Heart right ventricle (tissue), 16 donors: ENCODE measurements around the gene CDKN2AIPNL. TPM values are rescaled to one million over a fixed set of nuclear protein-coding genes. Genes with fewer than 3 reads are reported as not detected.
"Not testable (repeated sequence)": the region's sequence is repeated elsewhere in the genome, so short reads cannot be mapped to it uniquely, and the experiment has no call there.

ENCODE experiments used
- ATAC-seq, 8 donors: fragments of 200-7000 bp; cut with Tn5 transposase; one replicate each; pipeline ENCODE4 v1.9.1; 2020; ENCODE audit warnings: mild to moderate bottlenecking in 8 of 8, moderate library complexity in 8 of 8, moderate number of reproducible peaks in 1 of 8
- DNase-seq, 2 donors: peaks; one replicate each; pipeline ENCODE4 v3.0.0-alpha.2; 2020
- H3K27ac ChIP-seq, 10 donors: fragments of 200-600 bp; sonication (generic) in 2 of 10; one replicate each; pipeline versions ENCODE4 v1.5.0 to v1.8.0; 2020 to 2022; ENCODE audit warnings: mild to moderate bottlenecking in 3 of 10
- H3K27me3 ChIP-seq, 7 donors: fragments of 200-600 bp; one replicate each; pipeline ENCODE4 v1.8.0; 2021 to 2022; ENCODE audit warnings: mild to moderate bottlenecking in 2 of 7
- H3K36me3 ChIP-seq, 9 donors: fragments of 200-600 bp; sonication (generic) in 1 of 9; one replicate each; pipeline versions ENCODE4 v1.5.0 to v1.8.0; 2020 to 2022; ENCODE audit warnings: mild to moderate bottlenecking in 2 of 9
- H3K4me1 ChIP-seq, 9 donors: fragments of 200-600 bp; sonication (generic) in 1 of 9; one replicate each; pipeline versions ENCODE4 v1.5.0 to v1.8.0; 2020 to 2022; ENCODE audit warnings: mild to moderate bottlenecking in 4 of 9
- H3K4me3 ChIP-seq, 10 donors: fragments of 200-600 bp; sonication (generic) in 2 of 10; one replicate each; pipeline versions ENCODE4 v1.5.0 to v1.8.0; 2020 to 2022; ENCODE audit warnings: mild to moderate bottlenecking in 7 of 10, moderate library complexity in 2 of 10
- H3K9me3 ChIP-seq, 11 donors: fragments of 200-600 bp in 10 of 11; sonication (generic) in 2 of 11; one replicate each; pipeline versions ENCODE4 v1.5.0 to v1.8.0; 2013 to 2022; ENCODE audit warnings: mild to moderate bottlenecking in 2 of 11, control low read depth in 1 of 11, moderate library complexity in 1 of 11
- WGBS, 2 donors: extraction: QIAGEN DNeasy Blood & Tissue Kit; methylation state at CpG; one replicate each; pipeline ENCODE4 v1.1.7; 2013; ENCODE audit warnings: inconsistent platforms in 1 of 2; 5-methylcytosine and 5-hydroxymethylcytosine counted together
- intact Hi-C, 10 donors: fragments of 100-400 bp; cut with DNase I; formaldehyde crosslinking; loops; one replicate each; pipeline versions ENCODE4 v1.11.1 to v1.14.2; 2022
- polyA plus RNA-seq, 2 donors: library from polyadenylated mRNA; stranded (reverse); fragments of 200-250 nt; gene quantifications; one replicate each; pipeline ENCODE4 v1.2.3, GENCODE V29; 2013
- total RNA-seq, 10 donors: library from RNA; stranded (reverse); fragmentation: NEBNext Ultra II Directional in 3 of 10; extraction: Animal tissue kit (Norgen Biotek cat#: 25700) in 3 of 10; gene quantifications; one replicate each; pipeline versions ENCODE4 v1.2.1 to v1.2.4, GENCODE V29; 2021 to 2023
- TF ChIP-seq, protein P1 (sequence below), 9 donors: fragments of 200-600 bp; sonication (generic) in 2 of 9; IDR thresholded peaks; one replicate each; pipeline versions ENCODE4 v1.5.0 to v1.8.0; 2021 to 2022; ENCODE audit warnings: antibody characterized with exemption in 9 of 9, mild to moderate bottlenecking in 5 of 9, moderate library complexity in 1 of 9
- donor health status: Arrhythmogenic right ventricular cardiomyopathy.
- donor health status: ischemic (EF 13 %, LVEDD 7.1; RV severe dilation, severe dysfunction).
- donor health status: healthy with polysubstance abuse.
- donor health status: DM: no; HTN: yes; CAD: no.
- donor health status: DM: no; HTN: no; CAD: no.
- donor health status: ischemic (EF 25% LVEDD 6.9; RV normal size, moderate dysfunction).
- donor health status: ischemic (EF 25% LVEDD 5.7; RV mildly dilated, moderate dysfunction).
- donor health status: healthy.
- donor health status: DM: yes; HTN: yes; CAD: no.
- donor health status: Ischemic cardiomyopathy.
- donor health status: ischemic (EF 35%, LVEDD 5.7; RV mildly dilated, moderate dysfunction).
- donor health status: nonischemic (EF 11% LVEDD 7.7; RV severe dilation, severe dysfunction).
- donor health status: DM: yes; HTN: yes; CAD: no.
- donor health status: PGD.
- donor health status: ischemic (EF 29% LVEDD 5.4; RV normal size, mild dysfunction).
- donor health status: nonischemic (EF 23%, LVEDD 6.1; RV moderate dilation, normal function).

CDKN2AIPNL gene
- total and polyA plus RNA-seq, 12 donors = 29.1 to 87.6 (median 37.3) TPM

- intact Hi-C loops = no loop called here
- H3K9me3 ChIP-seq = no peaks in the 10 kb centered on the region
- no peak overlapping the region for H3K27ac ChIP-seq
- 81 to 84% methylated on average over 7 of the region's 7 CpGs for WGBS, 2 donors
- TF ChIP-seq, protein P1, sequence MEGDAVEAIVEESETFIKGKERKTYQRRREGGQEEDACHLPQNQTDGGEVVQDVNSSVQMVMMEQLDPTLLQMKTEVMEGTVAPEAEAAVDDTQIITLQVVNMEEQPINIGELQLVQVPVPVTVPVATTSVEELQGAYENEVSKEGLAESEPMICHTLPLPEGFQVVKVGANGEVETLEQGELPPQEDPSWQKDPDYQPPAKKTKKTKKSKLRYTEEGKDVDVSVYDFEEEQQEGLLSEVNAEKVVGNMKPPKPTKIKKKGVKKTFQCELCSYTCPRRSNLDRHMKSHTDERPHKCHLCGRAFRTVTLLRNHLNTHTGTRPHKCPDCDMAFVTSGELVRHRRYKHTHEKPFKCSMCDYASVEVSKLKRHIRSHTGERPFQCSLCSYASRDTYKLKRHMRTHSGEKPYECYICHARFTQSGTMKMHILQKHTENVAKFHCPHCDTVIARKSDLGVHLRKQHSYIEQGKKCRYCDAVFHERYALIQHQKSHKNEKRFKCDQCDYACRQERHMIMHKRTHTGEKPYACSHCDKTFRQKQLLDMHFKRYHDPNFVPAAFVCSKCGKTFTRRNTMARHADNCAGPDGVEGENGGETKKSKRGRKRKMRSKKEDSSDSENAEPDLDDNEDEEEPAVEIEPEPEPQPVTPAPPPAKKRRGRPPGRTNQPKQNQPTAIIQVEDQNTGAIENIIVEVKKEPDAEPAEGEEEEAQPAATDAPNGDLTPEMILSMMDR (IDR thresholded peaks at IDR 0.05) = no peak
- no peak overlapping the region for H3K4me3 ChIP-seq
- DNase-seq = no peak
- no peaks in the 10 kb centered on the region for H3K4me1 ChIP-seq
- no peaks in the 10 kb centered on the region for H3K36me3 ChIP-seq
- no peaks in the 10 kb centered on the region for H3K27me3 ChIP-seq
- no peak for ATAC-seq
Observed at GRCh38 chr5:134426361-134426760, 14.7 kb upstream of the CDKN2AIPNL start.

GRCh38 chr5:134423376-134423775, 11.7 kb upstream of the CDKN2AIPNL start:
- TF ChIP-seq, protein P1 (IDR thresholded peaks at IDR 0.05) = no peak
- ATAC-seq = no peak
- 79 to 84% methylated on average over 2 of the region's 2 CpGs for WGBS, 2 donors
- intact Hi-C loops = loop anchor here in 1 of 10 donors (5.0 kb wide), 1 partner anchor 79 kb away; no protein-coding TSS in a partner anchor
- H3K27ac ChIP-seq = no peak overlapping the region
- H3K9me3 ChIP-seq = peaks cover 0 to 12% (median 5%) of the 10 kb centered on the region in 11 donors
- H3K4me3 ChIP-seq = no peak overlapping the region
- no peaks in the 10 kb centered on the region for H3K27me3 ChIP-seq
- no peak for DNase-seq
- H3K4me1 ChIP-seq = no peaks in the 10 kb centered on the region
- H3K36me3 ChIP-seq = no peaks in the 10 kb centered on the region

DNA sequence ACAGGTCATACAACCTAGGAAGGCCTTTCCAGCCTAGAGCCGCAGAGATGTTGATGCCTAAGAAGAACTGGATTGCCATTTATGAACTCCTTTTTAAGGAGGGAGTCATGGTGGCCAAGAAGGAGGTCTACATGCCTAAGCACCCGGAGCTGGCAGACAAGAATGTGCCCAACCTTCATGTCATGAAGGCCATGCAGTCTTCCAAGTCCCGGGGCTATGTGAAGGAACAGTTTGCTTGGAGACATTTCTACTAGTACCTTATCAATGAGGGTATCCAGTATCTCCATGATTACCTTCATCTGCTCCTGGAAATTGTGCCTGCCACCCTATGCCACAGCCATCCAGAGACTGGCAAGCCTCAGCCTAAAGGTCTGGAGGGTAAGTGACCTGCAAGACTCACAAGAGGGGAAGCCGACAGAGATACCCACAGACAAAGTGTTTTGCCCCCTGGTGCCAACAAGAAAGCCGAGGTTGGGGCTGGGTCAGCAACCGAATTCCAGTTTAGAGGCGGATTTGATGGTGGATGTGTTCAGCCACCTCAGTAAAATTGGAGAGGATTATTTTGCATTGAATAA, 11.2 kb upstream of the CDKN2AIPNL start:
- WGBS, 2 donors = 83 to 89% methylated on average over 7 of the region's 7 CpGs
- Histone ChIP-seq H3K4me3 (no peak overlapping the region), H3K9me3 (peaks cover 0 to 16% (median 5%) of the 10 kb centered on the region in 11 donors), H3K4me1 (no peaks in the 10 kb centered on the region), H3K27ac (no peak overlapping the region), H3K27me3 (no peaks in the 10 kb centered on the region), H3K36me3 (no peaks in the 10 kb centered on the region)
- no peak for ATAC-seq
- no peak for DNase-seq
- intact Hi-C loops = loop anchor here in 1 of 10 donors (5.0 kb wide), 1 partner anchor 79 kb away; no protein-coding TSS in a partner anchor
- TF ChIP-seq, protein P1 (IDR thresholded peaks at IDR 0.05) = no peak

- H3K27me3 ChIP-seq, H3K4me1 ChIP-seq, H3K4me3 ChIP-seq, ATAC-seq, H3K27ac ChIP-seq, DNase-seq, H3K36me3 ChIP-seq: not testable (repeated sequence)
- H3K9me3 ChIP-seq = peaks cover 0 to 16% (median 5%) of the 10 kb centered on the region in 11 donors
- intact Hi-C loops = loop anchor here in 1 of 10 donors (5.0 kb wide), 1 partner anchor 81 kb away; no protein-coding TSS in a partner anchor
- WGBS, 2 donors = 87 to 88% methylated on average over 4 of the region's 4 CpGs
Observed at GRCh38 chr5:134421038-134421437, 9.4 kb upstream of the CDKN2AIPNL start.

DNA sequence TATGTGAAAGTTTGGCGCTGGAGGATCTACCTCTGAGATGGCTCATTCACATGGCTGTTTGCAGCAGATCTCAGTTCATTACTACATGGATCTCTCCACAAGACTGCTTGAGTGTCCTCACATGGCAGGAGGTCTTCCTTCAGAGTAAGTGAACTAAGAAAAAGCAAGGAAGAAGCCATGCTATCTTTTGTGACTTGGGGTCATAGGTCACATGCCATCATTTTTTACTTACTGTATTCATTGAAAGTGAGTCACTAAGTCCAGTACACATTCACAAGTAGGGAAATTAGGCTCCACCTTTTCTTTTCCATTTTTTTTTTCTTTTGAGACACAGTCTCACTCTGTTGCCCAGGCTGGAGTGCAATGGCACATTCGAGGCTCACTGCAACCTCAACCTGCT, 8.7 kb upstream of the CDKN2AIPNL start:
- no peaks in the 10 kb centered on the region for H3K27me3 ChIP-seq
- TF ChIP-seq, protein P1 (IDR thresholded peaks at IDR 0.05) = no peak
- H3K36me3 ChIP-seq = no peaks in the 10 kb centered on the region
- WGBS, 2 donors = 86 to 98% methylated on average over 2 of the region's 2 CpGs
- H3K27ac ChIP-seq = no peak overlapping the region
- intact Hi-C loops = loop anchor here in 1 of 10 donors (5.0 kb wide), 1 partner anchor 82 kb away; no protein-coding TSS in a partner anchor
- no peak overlapping the region for H3K4me3 ChIP-seq
- H3K4me1 ChIP-seq = no peaks in the 10 kb centered on the region
- H3K9me3 ChIP-seq = peaks cover 0 to 16% (median 5%) of the 10 kb centered on the region in 11 donors
- DNase-seq = no peak
- ATAC-seq = no peak
